Astrocyte of the spinal cord (primary cell): ENCODE data around the gene PIGO.

Experiments
- DNase-seq: peaks from one replicate; pipeline ENCODE4 v3.0.0; 2011; ENCODE audit warnings: low read depth, low spot score
- H3K4me3 ChIP-seq: 2 replicates; pipeline ENCODE4 v1.5.1; 2011; ENCODE audit warnings: low read depth, mild to moderate bottlenecking, low read length, moderate library complexity
- CTCF ChIP-seq: IDR thresholded peaks from 2 replicates; pipeline ENCODE4 v1.5.1; 2012; ENCODE audit warnings: low read depth, mild to moderate bottlenecking, low read length, inconsistent platforms
- in situ Hi-C: cut with HindIII; loops from 2 replicates; pipeline ENCODE4 v1.10.0; 2017; ENCODE audit warnings: low sequenced_read_pairs

Gene PIGO

DNA sequence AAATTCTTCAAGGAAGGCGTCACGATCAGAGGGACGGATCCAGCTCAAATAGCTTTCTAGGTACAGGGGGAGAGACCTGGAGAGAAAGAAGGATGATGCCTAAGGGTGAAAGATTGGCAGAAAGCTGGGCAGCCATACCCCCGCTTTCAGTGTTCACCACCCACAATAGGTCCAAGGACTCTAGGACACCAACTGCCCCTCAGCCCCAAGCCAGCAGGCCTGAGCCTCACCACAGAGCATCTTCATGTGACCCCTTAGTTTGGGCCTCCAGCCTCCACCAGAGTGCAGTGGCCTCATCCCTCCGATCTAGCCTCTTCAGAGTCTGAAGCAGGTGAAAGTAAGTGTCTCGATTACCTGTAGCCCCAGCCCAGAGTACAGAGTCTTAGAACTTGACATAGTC is 22.2 kb downstream of the PIGO start:
- in situ Hi-C loops = no loop called here
- no peak for TF ChIP-seq CTCF

DNA sequence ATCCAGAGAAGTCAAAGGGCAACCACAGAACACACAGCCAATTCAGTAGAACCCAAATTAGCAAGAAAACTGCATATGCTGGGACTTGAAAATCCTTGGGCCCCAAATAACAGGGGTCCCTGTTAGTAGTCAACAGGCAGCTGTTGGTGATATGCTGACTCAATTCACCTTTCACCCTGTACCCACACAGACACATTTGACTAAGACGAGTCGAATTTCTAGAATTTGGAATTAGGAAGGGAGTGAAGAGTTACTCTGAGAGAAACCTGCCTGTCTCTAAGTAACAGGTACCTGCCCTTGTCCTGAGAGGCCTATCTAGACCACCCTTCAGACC is 23.1 kb downstream of the PIGO start:
- no peak overlapping the region for H3K4me3 ChIP-seq
- in situ Hi-C loops = no loop called here
- DNase-seq = no peak
- no peak for TF ChIP-seq CTCF

More for the DNA sequence above, 22.2 kb downstream of the PIGO start:
- H3K4me3 ChIP-seq = no peak overlapping the region
- DNase-seq = no peak

DNA sequence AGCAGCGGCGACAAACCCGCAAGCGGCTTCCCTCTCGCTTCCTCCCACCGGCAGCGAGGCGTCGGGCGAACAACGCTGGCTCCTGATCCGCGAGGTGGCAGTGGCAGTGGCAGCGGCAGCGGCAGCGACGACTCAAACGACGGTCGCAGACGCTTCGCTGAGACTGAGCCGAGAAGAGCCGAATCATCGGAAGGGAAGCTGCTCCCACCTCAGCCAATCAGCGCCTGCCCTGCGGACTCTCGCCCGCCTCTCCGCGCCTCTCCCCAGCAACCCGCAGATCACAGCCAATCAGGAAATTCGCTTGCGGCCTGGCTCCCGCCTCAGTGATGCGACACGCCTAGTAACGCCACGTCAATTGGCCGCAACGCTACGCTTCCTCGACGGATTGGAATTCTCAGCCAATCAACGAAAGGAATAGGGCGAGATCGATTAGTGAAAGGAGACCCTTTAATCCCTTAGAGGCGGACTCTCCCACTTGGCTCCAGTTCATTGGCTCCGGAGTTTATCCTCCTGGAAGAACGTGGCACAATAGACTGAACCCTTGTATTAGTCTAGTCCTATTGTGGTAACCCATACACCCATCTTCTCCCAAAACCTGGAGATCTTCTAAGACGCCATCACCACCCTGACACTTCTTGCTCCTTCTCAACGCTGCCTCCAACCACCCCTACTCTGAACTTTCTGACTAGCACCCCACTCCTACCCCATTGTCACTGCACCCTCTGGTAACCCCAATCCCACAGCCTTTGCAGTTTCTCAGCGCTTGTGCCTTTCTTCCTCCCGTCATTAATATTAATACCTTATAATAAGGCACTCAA is 23.7 kb downstream of the PIGO start, which contains the start of gene VCP:
Gene VCP, minus strand, starts transcription at position 165 of the 818 bp plus-strand sequence. CDS start 272 bp downstream, outside the sequence.
- in situ Hi-C loops = no loop called here
- peak within 1 kb of the TSS; percentile 88 for H3K4me3 ChIP-seq
- peak; percentile 99 for DNase-seq
- no peak for TF ChIP-seq CTCF

GRCh38 chr9:35071814-35072460 is 24.5 kb downstream of the PIGO start:
- peak; percentile 27 for TF ChIP-seq CTCF
- DNase-seq = peak; percentile 82
- peak overlapping the region; percentile 88 for H3K4me3 ChIP-seq
- in situ Hi-C loops = no loop called here

DNA sequence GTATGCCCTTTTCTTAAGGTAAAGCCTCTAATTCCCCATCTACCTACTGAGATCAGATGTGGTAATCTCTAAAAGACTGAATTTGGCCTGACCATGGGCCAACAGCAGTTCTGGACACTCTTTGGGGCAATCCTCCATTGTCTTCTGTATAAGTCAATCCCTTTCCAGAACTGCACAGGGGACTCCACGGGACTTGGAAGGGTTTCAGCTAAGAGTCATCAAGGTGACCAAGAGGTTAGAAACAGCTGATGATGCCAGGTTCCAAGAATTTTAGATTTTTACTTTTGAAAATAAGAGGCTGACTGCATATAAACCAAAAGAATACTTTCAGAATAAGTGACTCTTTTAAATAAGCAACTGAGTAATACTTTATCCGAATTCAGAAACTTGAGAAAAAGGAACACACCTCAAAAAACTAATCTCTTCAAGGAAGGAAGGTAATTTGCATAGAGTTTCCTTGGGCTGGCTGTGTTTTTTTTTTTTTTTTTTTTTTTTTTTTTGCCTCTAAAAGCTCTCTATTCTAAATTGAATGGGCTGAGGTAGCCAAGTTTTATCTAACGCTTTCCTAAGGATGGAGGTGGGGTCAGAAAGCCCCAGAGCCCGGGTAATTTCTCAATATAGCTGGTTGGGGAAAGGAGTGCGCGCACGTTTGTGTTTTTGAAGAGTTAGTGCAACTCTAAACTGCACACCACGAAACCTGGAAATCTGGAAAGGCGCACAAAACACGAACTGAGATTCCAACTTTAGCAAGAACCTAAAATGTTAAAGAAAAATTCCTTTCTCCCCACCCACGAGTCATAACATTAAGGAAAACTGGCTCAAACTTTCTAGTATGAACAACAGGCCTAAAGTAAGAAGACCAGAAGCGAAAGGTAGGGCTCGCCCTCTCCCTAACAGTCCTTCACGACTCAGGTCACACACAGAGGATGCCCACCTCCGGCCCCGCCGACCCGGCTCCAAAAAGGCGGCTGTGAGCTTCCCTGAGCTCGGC is 25.3 kb downstream of the PIGO start:
- DNase-seq = peak; percentile 50
- peak overlapping the region; percentile 88 for H3K4me3 ChIP-seq
- TF ChIP-seq CTCF = no peak
- in situ Hi-C loops = no loop called here

GRCh38 chr9:35069020-35069419 is 27.4 kb downstream of the PIGO start:
- DNase-seq = no peak
- in situ Hi-C loops = no loop called here
- TF ChIP-seq CTCF = no peak
- no peak overlapping the region for H3K4me3 ChIP-seq
